22Rv1 (cell line): ENCODE measurements around the gene DUOX1.

Source experiments
- CTCF ChIP-seq: fragments of 450-650 bp; IDR thresholded peaks from 2 replicates; pipeline ENCODE4 v1.5.1; 2017; ENCODE audit warnings: mild to moderate bottlenecking
- ZFX ChIP-seq: fragments of 450-650 bp; IDR thresholded peaks from 2 replicates; pipeline ENCODE4 v1.6.1; 2017; ENCODE audit warnings: antibody characterized with exemption, borderline replicate concordance

- no peak for TF ChIP-seq CTCF
- no peak for TF ChIP-seq ZFX
These were observed 57.2 kb downstream of the DUOX1 start for GRCh38 chr15:45186771-45187577.
